ENCODE results near the gene VPS33B. TPM values are rescaled to one million over a fixed set of nuclear protein-coding genes. Genes with fewer than 3 reads are reported as not detected.

The VPS33B gene
- total RNA-seq, 1 experiment from 2014 or later: 19.5 TPM

DNA sequence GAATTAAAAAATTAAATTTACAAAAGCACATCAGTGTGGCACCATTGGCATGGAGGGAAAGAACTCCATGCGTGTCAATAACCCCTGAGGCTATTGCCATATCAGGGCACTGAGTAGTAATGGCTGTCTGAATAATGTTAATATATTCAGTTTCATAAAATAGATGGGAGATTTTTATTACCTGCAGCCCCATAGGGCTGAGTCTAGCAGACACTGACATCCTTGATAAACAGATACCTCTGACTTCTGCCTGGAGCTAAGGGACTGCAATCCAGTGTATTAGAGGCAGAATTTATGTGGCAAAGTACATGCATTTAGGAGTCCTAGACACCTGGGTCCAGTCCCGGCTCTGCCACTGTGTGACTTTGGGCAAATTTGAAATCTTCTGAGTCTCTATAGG, 38.8 kb upstream of the VPS33B start:
- no peaks in the 10 kb centered on the region for H3K4me1 ChIP-seq (ENCODE audit: insufficient read depth, low read length, poor library complexity, severe bottlenecking)
- no peaks in the 10 kb centered on the region for H3K36me3 ChIP-seq (ENCODE audit: insufficient read depth, low read length, poor library complexity, severe bottlenecking)
- no peak overlapping the region for H3K4me3 ChIP-seq (ENCODE audit: low read depth, low read length, poor library complexity, severe bottlenecking)
- no peak overlapping the region for H3K27ac ChIP-seq (ENCODE audit: low read depth, low read length, poor library complexity, severe bottlenecking)
- H3K9me3 ChIP-seq (ENCODE audit: low read depth, low read length, poor library complexity, severe bottlenecking): no peaks in the 10 kb centered on the region
- no peaks in the 10 kb centered on the region for H3K27me3 ChIP-seq (replicated peaks; ENCODE audit: insufficient read depth, low read depth, low read length, poor library complexity)
- intact Hi-C loops (cut with micrococcal nuclease; ENCODE audit: unreplicated experiment): no loop called here
- no peak for DNase-seq (ENCODE audit: low spot score)
- CTCF ChIA-PET: no interaction called here
- no TSS peak for BruUV-seq (replicated peaks)
- POLR2A ChIA-PET (ENCODE audit: low non-redundant PET): no interaction called here
- no peak for TF ChIP-seq EZH2 (IDR thresholded peaks at IDR 0.05; ENCODE audit: borderline replicate concordance, low read depth, low read length, poor library complexity, severe bottlenecking)
- TF ChIP-seq, protein P1, sequence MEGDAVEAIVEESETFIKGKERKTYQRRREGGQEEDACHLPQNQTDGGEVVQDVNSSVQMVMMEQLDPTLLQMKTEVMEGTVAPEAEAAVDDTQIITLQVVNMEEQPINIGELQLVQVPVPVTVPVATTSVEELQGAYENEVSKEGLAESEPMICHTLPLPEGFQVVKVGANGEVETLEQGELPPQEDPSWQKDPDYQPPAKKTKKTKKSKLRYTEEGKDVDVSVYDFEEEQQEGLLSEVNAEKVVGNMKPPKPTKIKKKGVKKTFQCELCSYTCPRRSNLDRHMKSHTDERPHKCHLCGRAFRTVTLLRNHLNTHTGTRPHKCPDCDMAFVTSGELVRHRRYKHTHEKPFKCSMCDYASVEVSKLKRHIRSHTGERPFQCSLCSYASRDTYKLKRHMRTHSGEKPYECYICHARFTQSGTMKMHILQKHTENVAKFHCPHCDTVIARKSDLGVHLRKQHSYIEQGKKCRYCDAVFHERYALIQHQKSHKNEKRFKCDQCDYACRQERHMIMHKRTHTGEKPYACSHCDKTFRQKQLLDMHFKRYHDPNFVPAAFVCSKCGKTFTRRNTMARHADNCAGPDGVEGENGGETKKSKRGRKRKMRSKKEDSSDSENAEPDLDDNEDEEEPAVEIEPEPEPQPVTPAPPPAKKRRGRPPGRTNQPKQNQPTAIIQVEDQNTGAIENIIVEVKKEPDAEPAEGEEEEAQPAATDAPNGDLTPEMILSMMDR (conservative IDR thresholded peaks at IDR 0.05; ENCODE audit: low read depth, low read length): no peak

DNA sequence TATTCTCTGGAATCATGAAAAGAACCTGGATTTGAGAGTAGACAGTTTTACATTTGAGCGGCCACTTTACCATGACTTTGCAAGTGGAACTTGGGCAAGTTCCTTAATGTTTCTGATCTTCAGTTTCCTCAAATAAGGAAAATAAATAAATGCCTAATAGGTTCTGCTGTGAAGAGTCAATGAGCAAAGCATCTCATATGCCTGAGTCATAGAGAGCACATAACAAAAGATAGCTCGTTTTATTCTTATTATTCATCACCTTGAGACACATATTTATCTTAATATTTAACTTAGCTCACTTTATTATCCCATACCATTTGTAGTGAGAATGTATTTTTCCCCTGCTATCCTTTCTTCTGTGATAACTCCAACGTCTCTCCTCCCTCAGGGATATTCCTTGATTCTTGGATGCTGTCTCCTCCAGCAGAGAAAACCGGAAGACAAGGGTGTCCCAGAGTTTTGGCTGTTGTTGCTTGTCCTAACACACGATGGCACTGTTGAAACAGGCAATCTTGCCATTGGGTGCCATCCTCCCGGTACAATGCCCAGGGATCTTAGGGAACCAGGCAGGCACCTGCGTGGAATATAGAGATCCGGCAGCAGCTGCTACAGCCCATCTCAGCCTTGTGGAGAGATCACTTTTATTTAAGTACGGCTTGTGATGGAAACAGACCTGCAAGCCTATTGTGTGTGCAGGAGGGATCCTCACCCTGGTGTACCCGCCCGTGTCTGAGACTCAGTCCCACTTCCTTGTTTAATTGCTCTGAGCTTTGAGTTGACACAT, 33.3 kb upstream of the VPS33B start:
- H3K27me3 ChIP-seq (replicated peaks; ENCODE audit: insufficient read depth, low read depth, low read length, poor library complexity): no peaks in the 10 kb centered on the region
- no peaks in the 10 kb centered on the region for H3K9me3 ChIP-seq (ENCODE audit: low read depth, low read length, poor library complexity, severe bottlenecking)
- H3K4me1 ChIP-seq (ENCODE audit: insufficient read depth, low read length, poor library complexity, severe bottlenecking): peaks cover 11% of the 10 kb centered on the region
- DNase-seq (ENCODE audit: low spot score): peak; percentile 89
- no TSS peak for BruUV-seq (replicated peaks)
- TF ChIP-seq EZH2 (IDR thresholded peaks at IDR 0.05; ENCODE audit: borderline replicate concordance, low read depth, low read length, poor library complexity, severe bottlenecking): no peak
- TF ChIP-seq, protein P1 (conservative IDR thresholded peaks at IDR 0.05; ENCODE audit: low read depth, low read length): peak; percentile 85
- H3K27ac ChIP-seq (ENCODE audit: low read depth, low read length, poor library complexity, severe bottlenecking): no peak overlapping the region
- ChIA-PET CTCF (interaction anchor here (0.6 to 2.4 kb wide), 6 partner anchors 13 to 217 kb away, joined by 3 to 31 read pairs (median 3); no protein-coding TSS in a partner anchor), POLR2A (ENCODE audit: low non-redundant PET) (no interaction called here)
- no peaks in the 10 kb centered on the region for H3K36me3 ChIP-seq (ENCODE audit: insufficient read depth, low read length, poor library complexity, severe bottlenecking)
- intact Hi-C loops (cut with micrococcal nuclease; ENCODE audit: unreplicated experiment): loop anchor here (1.0 to 10.0 kb wide), 3 partner anchors 168 to 1029 kb away; no protein-coding TSS in a partner anchor
- no peak overlapping the region for H3K4me3 ChIP-seq (ENCODE audit: low read depth, low read length, poor library complexity, severe bottlenecking)

DNA sequence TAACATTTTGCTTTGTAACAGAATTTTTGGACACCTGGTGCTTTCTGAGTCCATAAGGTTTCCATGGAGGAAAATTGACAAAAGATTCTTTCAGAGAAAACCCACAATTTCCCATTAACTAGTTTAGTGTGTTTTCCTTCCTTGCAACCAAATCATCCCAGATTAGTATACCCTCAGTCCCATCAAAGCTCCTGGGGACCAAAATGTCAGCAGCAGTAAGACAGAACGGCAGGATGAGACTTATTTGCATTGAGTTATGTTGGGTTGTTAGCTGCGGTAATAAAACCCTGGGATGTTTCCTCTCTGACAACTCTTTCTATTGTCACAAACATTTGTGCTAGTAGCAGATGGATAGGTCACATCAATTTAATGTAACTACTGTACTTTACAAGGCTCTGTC, 32.4 kb upstream of the VPS33B start:
- no peaks in the 10 kb centered on the region for H3K36me3 ChIP-seq (ENCODE audit: insufficient read depth, low read length, poor library complexity, severe bottlenecking)
- no TSS peak for BruUV-seq (replicated peaks)
- intact Hi-C loops (cut with micrococcal nuclease; ENCODE audit: unreplicated experiment): loop anchor here (10.0 kb wide), 1 partner anchor 1030 kb away; no protein-coding TSS in a partner anchor
- peak; percentile 75 for DNase-seq (ENCODE audit: low spot score)
- H3K9me3 ChIP-seq (ENCODE audit: low read depth, low read length, poor library complexity, severe bottlenecking): no peaks in the 10 kb centered on the region
- ChIA-PET CTCF (interaction anchor here (2.4 kb wide), 1 partner anchor 218 kb away, joined by 31 read pairs; no protein-coding TSS in a partner anchor), POLR2A (ENCODE audit: low non-redundant PET) (no interaction called here)
- H3K27ac ChIP-seq (ENCODE audit: low read depth, low read length, poor library complexity, severe bottlenecking): peak overlapping the region; percentile 2
- no peaks in the 10 kb centered on the region for H3K27me3 ChIP-seq (replicated peaks; ENCODE audit: insufficient read depth, low read depth, low read length, poor library complexity)
- no peak for TF ChIP-seq EZH2 (IDR thresholded peaks at IDR 0.05; ENCODE audit: borderline replicate concordance, low read depth, low read length, poor library complexity, severe bottlenecking)
- TF ChIP-seq, protein P1 (conservative IDR thresholded peaks at IDR 0.05; ENCODE audit: low read depth, low read length): no peak
- peaks cover 11% of the 10 kb centered on the region for H3K4me1 ChIP-seq (ENCODE audit: insufficient read depth, low read length, poor library complexity, severe bottlenecking)
- no peak overlapping the region for H3K4me3 ChIP-seq (ENCODE audit: low read depth, low read length, poor library complexity, severe bottlenecking)
